NCI-H226 (cell line): ENCODE results near the gene TKTL2.
"Not testable (repeated sequence)": the region's sequence is repeated elsewhere in the genome, so short reads cannot be mapped to it uniquely, and the experiment has no call there.

ENCODE experiments used
- DNase-seq: peaks from one replicate; pipeline ENCODE4 v3.0.0-alpha.2; 2015

The TKTL2 gene

DNA sequence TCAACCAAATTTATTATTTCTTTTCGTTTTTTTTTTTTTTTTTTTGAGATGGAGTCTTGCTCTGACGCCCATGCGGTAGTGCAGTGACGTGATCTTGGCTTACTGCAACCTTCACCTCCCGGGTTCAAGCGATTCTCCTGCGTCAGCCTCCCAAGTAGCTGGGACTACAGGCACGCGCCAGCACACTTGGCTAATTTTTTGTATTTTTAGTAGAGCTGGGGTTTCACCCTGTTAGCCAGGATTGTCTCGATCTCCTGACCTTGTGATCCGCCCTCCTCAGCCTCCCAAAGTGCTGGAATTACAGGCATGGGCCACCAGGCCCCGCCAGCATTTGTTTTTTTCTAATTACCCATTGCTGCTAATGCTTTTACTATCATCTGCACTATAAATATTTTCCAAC is 26.5 kb downstream of the TKTL2 start:
- DNase-seq = not testable (repeated sequence)

DNA sequence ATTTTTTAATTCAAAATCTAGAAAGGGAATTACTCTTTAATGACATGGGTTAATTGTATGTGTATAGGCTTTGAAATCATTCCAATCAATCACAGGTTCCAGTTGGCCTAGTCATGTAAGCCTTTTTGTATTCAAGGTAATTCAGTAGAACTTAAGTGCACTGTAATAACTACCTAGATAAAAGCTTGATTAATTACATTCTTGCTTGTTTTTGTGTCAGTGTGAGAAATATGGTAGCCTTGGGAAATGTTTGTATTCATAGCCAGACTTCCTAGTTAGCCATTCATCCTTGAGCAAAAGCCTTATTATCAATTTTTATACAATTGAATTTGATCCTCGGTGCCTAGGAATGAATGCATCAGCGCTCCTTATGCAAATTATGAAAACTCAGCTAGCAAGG is 33.5 kb downstream of the TKTL2 start:
- no peak for DNase-seq
